K562 (cell line): Measurements from ENCODE around the gene CTH. TPM values are rescaled to one million over a fixed set of nuclear protein-coding genes. Genes with fewer than 3 reads are reported as not detected.

Experiments
- ATAC-seq: fragments of 200-7000 bp; cut with Tn5 transposase; 3 replicates; pipeline ENCODE4 v1.9.1; 2020; ENCODE audit warnings: moderate library complexity
- BruUV-seq: library from RNA; stranded (reverse); fragments of 400-500 nt; replicated peaks from 2 replicates; lab custom pipeline; 2021; lab: Mats Ljungman, UMichigan
- CTCF ChIA-PET: fragments of 300-600 bp; formaldehyde crosslinking; extraction: SDS; loops from one replicate; lab custom pipeline; 2021; ENCODE audit warnings: low intra/inter-chr PET ratio; lab: Yijun Ruan, JAX
- POLR2A ChIA-PET: fragments of 300-600, 350-650 bp; sonication (Branson Sonifier 250); formaldehyde crosslinking; extraction: SDS; loops from one replicate; lab custom pipeline; 2021; ENCODE audit warnings: antibody characterized with exemption, inconsistent platforms; lab: Yijun Ruan, JAX
- DNase-seq, 4 experiments: peaks; one replicate each; pipeline versions ENCODE4 v3.0.0 to v3.0.0-alpha.2; 2011 to 2018; ENCODE audit warnings: low spot score in 3 of 4, mixed read lengths in 3 of 4; ENCODE audit errors: extremely low read depth in 1 of 4
- FAIRE-seq: peaks from 2 replicates; lab custom pipeline; 2011; peaks lifted over from hg19 to GRCh38; lab: Jason Lieb, UNC
- H2AFZ ChIP-seq: 2 replicates; pipeline ENCODE4 v1.6.0; 2011; ENCODE audit warnings: low read depth, low read length, control low read depth, inconsistent platforms
- H3K27ac ChIP-seq: fragments of 200-600 bp; 3 replicates; pipeline ENCODE4 v1.8.0; 2011; ENCODE audit warnings: low read depth, mild to moderate bottlenecking, control low read depth, inconsistent platforms, low read length, moderate library complexity, mixed read lengths; ENCODE audit errors: extremely low read depth
- H3K27me3 ChIP-seq, 2 experiments: fragments of 300-600 bp in 1 of 2; 2 replicates in 1 of 2; 3 replicates in 1 of 2; pipeline versions ENCODE4 v1.6.0 to v1.8.0; 2011; ENCODE audit warnings: inconsistent platforms in 2 of 2, low read length in 2 of 2, mild to moderate bottlenecking in 1 of 2, mixed read lengths in 1 of 2, moderate library complexity in 1 of 2; ENCODE audit not compliant: control insufficient read depth in 2 of 2, insufficient read depth in 2 of 2
- H3K36me3 ChIP-seq: fragments of 300-600 bp; 3 replicates; pipeline ENCODE4 v1.8.0; 2011; ENCODE audit warnings: mild to moderate bottlenecking, low read length, inconsistent platforms; ENCODE audit not compliant: control insufficient read depth, insufficient read depth
- H3K4me1 ChIP-seq, 2 experiments: fragments of 200-600 bp in 1 of 2; replicated peaks in 1 of 2; 2 replicates in 1 of 2; 3 replicates in 1 of 2; pipeline versions ENCODE4 v1.5.1 to v1.8.0; 2011; ENCODE audit warnings: inconsistent platforms in 2 of 2, low read length in 2 of 2, mild to moderate bottlenecking in 1 of 2, mixed read lengths in 1 of 2, moderate library complexity in 1 of 2; ENCODE audit not compliant: control insufficient read depth in 2 of 2, insufficient read depth in 2 of 2
- H3K4me2 ChIP-seq: 2 replicates; pipeline ENCODE4 v1.6.1; 2011; ENCODE audit warnings: low read length, control low read depth, inconsistent platforms, mixed read lengths; ENCODE audit not compliant: insufficient read depth
- H3K4me3 ChIP-seq: fragments of 200-600 bp; sonication (generic), shearing (Covaris generic); 2 replicates; pipeline ENCODE4 v1.5.1; 2016; ENCODE audit warnings: control low read depth, inconsistent platforms
- H3K79me2 ChIP-seq: fragments of 200-600 bp; 3 replicates; pipeline ENCODE4 v1.8.0; 2011; ENCODE audit warnings: low read length, inconsistent platforms; ENCODE audit not compliant: control insufficient read depth, insufficient read depth
- H3K9ac ChIP-seq, 2 experiments: 2 replicates each; pipeline versions ENCODE4 v1.6.0 to v1.6.1; 2011; ENCODE audit warnings: low read depth in 2 of 2, low read length in 2 of 2, control low read depth in 1 of 2, inconsistent platforms in 1 of 2, mild to moderate bottlenecking in 1 of 2, mixed read lengths in 1 of 2; ENCODE audit not compliant: insufficient read depth in 1 of 2
- H3K9me1 ChIP-seq: one replicate; pipeline ENCODE4 v1.6.0; 2011; ENCODE audit warnings: inconsistent platforms, mild to moderate bottlenecking, low read length, moderate library complexity; ENCODE audit not compliant: control insufficient read depth, insufficient read depth
- H3K9me3 ChIP-seq: replicated peaks from 2 replicates; pipeline ENCODE4 v1.5.1; 2011; ENCODE audit warnings: low read depth, low read length, inconsistent platforms; ENCODE audit not compliant: control insufficient read depth, insufficient read depth
- H4K20me1 ChIP-seq: replicated peaks from 2 replicates; pipeline ENCODE4 v1.6.1; 2011; ENCODE audit warnings: low read length, inconsistent platforms, mixed read lengths; ENCODE audit not compliant: control insufficient read depth, insufficient read depth
- CBX5 ChIP-seq: IDR thresholded peaks from 2 replicates; pipeline ENCODE4 v1.6.1; 2014; ENCODE audit warnings: low read depth, borderline replicate concordance
- DDX20 ChIP-seq: fragments of 450-650 bp; IDR thresholded peaks from 2 replicates; pipeline ENCODE4 v1.6.1; 2016; ENCODE audit warnings: missing genetic modification characterization, low read depth, mild to moderate bottlenecking, missing compliant biosample characterization, moderate library complexity
- FOXP1 ChIP-seq: sonication (generic); formaldehyde crosslinking; IDR thresholded peaks from 2 replicates; pipeline ENCODE4 v1.8.0; 2022; ENCODE audit warnings: mild to moderate bottlenecking, missing genetic modification reagents
- HDAC2 ChIP-seq: fragments of 450-650 bp; IDR thresholded peaks from 2 replicates; pipeline ENCODE4 v1.6.1; 2016; ENCODE audit warnings: mild to moderate bottlenecking
- LEF1 ChIP-seq: fragments of 450-650 bp; IDR thresholded peaks from 2 replicates; pipeline ENCODE4 v1.6.1; 2016; ENCODE audit warnings: mild to moderate bottlenecking
- RBFOX2 ChIP-seq: fragments of 200-400 bp; formaldehyde crosslinking; IDR thresholded peaks from 2 replicates; pipeline ENCODE4 v1.6.1; 2017; ENCODE audit warnings: low read depth, mild to moderate bottlenecking, low read length, moderate library complexity
- YBX1 ChIP-seq: fragments of 450-650 bp; IDR thresholded peaks from 2 replicates; pipeline ENCODE4 v1.7.1; 2016; ENCODE audit warnings: mild to moderate bottlenecking
- ZBED1 ChIP-seq: IDR thresholded peaks from 2 replicates; pipeline ENCODE4 v1.6.1; 2014
- ZNF124 ChIP-seq: sonication (generic); formaldehyde crosslinking; IDR thresholded peaks from 2 replicates; pipeline ENCODE4 v1.8.1; 2022; ENCODE audit warnings: missing genetic modification reagents
- ZNF696 ChIP-seq: fragments of 250-450 bp; sonication (Bioruptor Pico); conservative IDR thresholded peaks from 2 replicates; pipeline ENCODE4 v1.4.0; 2020; ENCODE audit warnings: mild to moderate bottlenecking, moderate library complexity
- WGBS: fragments of 100-300 bp; shearing (Covaris generic); methylation state at CpG from one replicate; pipeline ENCODE4 v1.1.6; 2016; ENCODE audit warnings: low coverage, mixed read lengths; ENCODE audit not compliant: insufficient coverage; ENCODE audit errors: missing lambda C conversion rate; 5-methylcytosine and 5-hydroxymethylcytosine counted together
- in situ Hi-C: fragments of 300-500 bp; cut with MboI; formaldehyde crosslinking; loops from 4 replicates; pipeline ENCODE4 v1.15.0; 2018; ENCODE audit warnings: inconsistent platforms, mixed read lengths
- intact Hi-C: fragments of 100-400 bp; cut with micrococcal nuclease; formaldehyde crosslinking; loops from 2 replicates; pipeline ENCODE4 v1.14.2; 2022
- polyA plus RNA-seq, 8 experiments: library from polyadenylated mRNA; depleted of rRNA in 4 of 8; stranded (reverse) in 5 of 8; unstranded in 3 of 8; fragments of >200 nt; fragmentation: Nextera tagmentation in 2 of 8; fragmentation: Illumina TruSeq in 1 of 8; extraction: Ambion mirVana in 2 of 8; extraction: Trizol in 1 of 8; gene quantifications; 2 replicates each; pipeline versions ENCODE4 v1.2.1 to v1.2.3, GENCODE V29; 2011 to 2014; ENCODE audit warnings: inconsistent platforms in 1 of 8, missing spikeins in 1 of 8
- total RNA-seq, 7 experiments: library from RNA; depleted of rRNA in 6 of 7; stranded (reverse); fragments of >200 nt in 6 of 7; fragmentation: Illumina TruSeq in 2 of 7; extraction: Trizol in 2 of 7; gene quantifications; 2 replicates each; pipeline versions ENCODE4 v1.2.1 to v1.2.3, GENCODE V29; 2011 to 2021; ENCODE audit warnings: low replicate concordance in 1 of 7
- TF ChIP-seq, protein P1 (sequence below): sonication (generic); formaldehyde crosslinking; IDR thresholded peaks from 2 replicates; pipeline ENCODE4 v1.8.0; 2022; ENCODE audit warnings: missing genetic modification reagents, mild to moderate bottlenecking, moderate library complexity, borderline replicate concordance

CTH gene
- total and polyA plus RNA-seq, 9 of the 15 experiments (the other 6 are each of a cell fraction or from before 2014, with no cell fraction given): 8.0 to 54.4 (median 30.9) TPM

DNA sequence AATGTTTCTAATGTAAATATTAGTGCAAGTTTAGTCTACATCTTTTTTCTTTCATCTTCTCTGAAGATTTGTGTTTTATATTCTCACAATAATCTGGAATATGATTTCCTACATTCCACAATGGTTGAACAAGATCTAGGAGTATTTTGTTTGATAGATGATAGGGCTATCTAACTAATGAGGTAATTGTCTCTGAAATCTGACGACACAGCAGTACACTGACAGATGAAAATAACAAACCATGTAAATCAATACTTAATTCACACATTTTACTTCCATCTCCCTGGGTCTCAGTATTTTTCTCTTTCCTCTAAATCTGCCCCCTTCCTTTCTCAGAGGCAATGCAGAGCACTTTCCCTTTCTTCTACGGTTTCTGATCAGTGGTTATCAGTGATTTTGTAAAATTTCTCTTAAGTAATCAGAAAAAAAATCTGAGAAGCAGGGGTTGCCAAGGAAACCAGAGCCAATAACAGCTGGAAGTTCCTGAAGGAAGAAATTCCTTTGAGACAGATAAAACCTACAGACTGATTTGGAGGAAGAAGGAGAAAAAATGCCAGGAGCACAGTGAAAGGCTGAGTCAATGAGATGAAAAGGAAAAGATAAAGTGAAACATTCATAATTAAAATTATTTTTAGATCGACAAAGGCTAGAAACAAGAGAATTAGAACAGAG, 49.2 kb upstream of the CTH start:
- no peak overlapping the region for H3K9ac ChIP-seq
- H3K36me3 ChIP-seq: 0 out of 3 replicates have a peak, but pooled peaks cover 3% of the 10 kb centered on the region
- no peaks in the 10 kb centered on the region for H3K9me3 ChIP-seq
- H3K4me3 ChIP-seq: no peak overlapping the region
- H3K27ac ChIP-seq: no peak overlapping the region
- no peaks in the 10 kb centered on the region for H3K79me2 ChIP-seq
- H4K20me1 ChIP-seq: no peaks in the 10 kb centered on the region
- DNase-seq: no peak
- ATAC-seq: no peak
- no peaks in the 10 kb centered on the region for H3K9me1 ChIP-seq
- 34% methylated on average over 3 of the region's 3 CpGs for WGBS
- TF ChIP-seq ZNF124 (CRISPR knock-in tag) (no peak), RBFOX2 (no peak)
- TF ChIP-seq, all 486 proteins: peak for 0
- intact Hi-C loops (no loop called here), in situ Hi-C loops (no loop called here)
- ChIA-PET CTCF (no interaction called here), POLR2A (no interaction called here)
- Histone ChIP-seq H3K4me2 (no peak overlapping the region), H3K27me3 (no peaks in the 10 kb centered on the region), H2AFZ (no peak overlapping the region), H3K4me1 (peaks cover 0 to 4% of the 10 kb centered on the region in 2 experiments; a peak in 1 of 5 replicates)
- FAIRE-seq: no peak
- BruUV-seq: no TSS peak

DNA sequence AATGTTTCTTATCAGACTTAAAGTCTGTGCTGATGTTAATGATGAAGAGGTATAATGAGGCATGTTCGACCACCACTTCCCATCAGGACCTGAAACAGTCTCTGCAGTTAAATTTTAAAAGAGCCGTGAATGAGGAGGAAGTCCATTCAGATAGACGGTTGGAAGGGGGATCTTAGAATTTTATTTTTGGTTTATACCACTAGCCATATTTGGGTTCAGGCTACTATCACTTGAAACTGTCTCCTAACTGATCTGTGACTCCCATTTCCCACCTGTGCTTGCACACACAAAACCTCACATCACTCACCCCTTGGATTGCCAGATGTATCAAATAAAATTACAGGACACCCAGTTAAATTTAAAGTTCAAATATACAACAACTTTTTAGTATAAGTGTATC, 46.6 kb upstream of the CTH start:
- Histone ChIP-seq H3K27me3 (no peaks in the 10 kb centered on the region), H3K4me1 (peaks cover 0 to 4% of the 10 kb centered on the region in 2 experiments; a peak in 2 of 5 replicates), H3K9ac (no peak overlapping the region), H3K4me2 (no peak overlapping the region), H3K36me3 (no peaks in the 10 kb centered on the region), H4K20me1 (no peaks in the 10 kb centered on the region), H3K79me2 (no peaks in the 10 kb centered on the region), H3K9me1 (no peaks in the 10 kb centered on the region), H3K9me3 (no peaks in the 10 kb centered on the region), H3K4me3 (no peak overlapping the region), H2AFZ (no peak overlapping the region), H3K27ac (no peak overlapping the region)
- POLR2A ChIA-PET: no interaction called here
- DNase-seq: no peak
- no peak for FAIRE-seq
- CTCF ChIA-PET: no interaction called here
- in situ Hi-C loops: no loop called here
- no peak for ATAC-seq
- intact Hi-C loops: no loop called here
- WGBS: 52% methylated on average over 3 of the region's 3 CpGs
- BruUV-seq: no TSS peak
- TF ChIP-seq, protein P1, sequence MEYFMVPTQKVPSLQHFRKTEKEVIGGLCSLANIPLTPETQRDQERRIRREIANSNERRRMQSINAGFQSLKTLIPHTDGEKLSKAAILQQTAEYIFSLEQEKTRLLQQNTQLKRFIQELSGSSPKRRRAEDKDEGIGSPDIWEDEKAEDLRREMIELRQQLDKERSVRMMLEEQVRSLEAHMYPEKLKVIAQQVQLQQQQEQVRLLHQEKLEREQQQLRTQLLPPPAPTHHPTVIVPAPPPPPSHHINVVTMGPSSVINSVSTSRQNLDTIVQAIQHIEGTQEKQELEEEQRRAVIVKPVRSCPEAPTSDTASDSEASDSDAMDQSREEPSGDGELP: no peak
- no peak for TF ChIP-seq DDX20
- TF ChIP-seq LEF1: no peak
- TF ChIP-seq ZNF696 (CRISPR knock-in tag): no peak
- TF ChIP-seq YBX1: no peak
- TF ChIP-seq ZBED1: no peak
- no peak for TF ChIP-seq CBX5
- TF ChIP-seq FOXP1 (CRISPR knock-in tag): no peak
- no peak for TF ChIP-seq HDAC2
